ENCODE measurements around the gene DRC7. TPM values are rescaled to one million over a fixed set of nuclear protein-coding genes. Genes with fewer than 3 reads are reported as not detected.

DRC7 gene
- total and polyA plus RNA-seq, 10 donors: 0.03 to 2.1 (median 0.15) TPM; not detected in 4

- peaks cover 0 to 19% (median 0%) of the 10 kb centered on the region in 7 donors for H3K27me3 ChIP-seq (replicated peaks in 1 of 7)
- no peak overlapping the region for H3K4me3 ChIP-seq
- intact Hi-C loops (cut with DNase I; ENCODE audit: low total_unique reads): loop anchor here (5.0 kb wide), 2 partner anchors 57 to 72 kb away; no protein-coding TSS in a partner anchor
- no peaks in the 10 kb centered on the region for H3K36me3 ChIP-seq
- TF ChIP-seq POLR2AphosphoS5 (IDR thresholded peaks at IDR 0.05): no peak
- TF ChIP-seq, protein P1, sequence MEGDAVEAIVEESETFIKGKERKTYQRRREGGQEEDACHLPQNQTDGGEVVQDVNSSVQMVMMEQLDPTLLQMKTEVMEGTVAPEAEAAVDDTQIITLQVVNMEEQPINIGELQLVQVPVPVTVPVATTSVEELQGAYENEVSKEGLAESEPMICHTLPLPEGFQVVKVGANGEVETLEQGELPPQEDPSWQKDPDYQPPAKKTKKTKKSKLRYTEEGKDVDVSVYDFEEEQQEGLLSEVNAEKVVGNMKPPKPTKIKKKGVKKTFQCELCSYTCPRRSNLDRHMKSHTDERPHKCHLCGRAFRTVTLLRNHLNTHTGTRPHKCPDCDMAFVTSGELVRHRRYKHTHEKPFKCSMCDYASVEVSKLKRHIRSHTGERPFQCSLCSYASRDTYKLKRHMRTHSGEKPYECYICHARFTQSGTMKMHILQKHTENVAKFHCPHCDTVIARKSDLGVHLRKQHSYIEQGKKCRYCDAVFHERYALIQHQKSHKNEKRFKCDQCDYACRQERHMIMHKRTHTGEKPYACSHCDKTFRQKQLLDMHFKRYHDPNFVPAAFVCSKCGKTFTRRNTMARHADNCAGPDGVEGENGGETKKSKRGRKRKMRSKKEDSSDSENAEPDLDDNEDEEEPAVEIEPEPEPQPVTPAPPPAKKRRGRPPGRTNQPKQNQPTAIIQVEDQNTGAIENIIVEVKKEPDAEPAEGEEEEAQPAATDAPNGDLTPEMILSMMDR (IDR thresholded peaks at IDR 0.05 in 8 of 11, conservative IDR thresholded peaks at IDR 0.05 in 3 of 11): peak in 1 of 11 experiments; percentile 55
- H3K4me1 ChIP-seq: peaks cover 11 to 86% (median 31%) of the 10 kb centered on the region in 6 donors
- no peaks in the 10 kb centered on the region for H3K9me3 ChIP-seq
- DNase-seq: peak; percentile 70
- H3K27ac ChIP-seq: peak overlapping the region in 3 of 8 donors; percentile 56 to 83 (median 71)
- WGBS, 5 donors: 62 to 94% (median 81%) methylated on average over 3 to 6 of the region's 6 CpGs
Measured at GRCh38 chr16:57649443-57649751, 45.2 kb upstream of the DRC7 start.

DNA sequence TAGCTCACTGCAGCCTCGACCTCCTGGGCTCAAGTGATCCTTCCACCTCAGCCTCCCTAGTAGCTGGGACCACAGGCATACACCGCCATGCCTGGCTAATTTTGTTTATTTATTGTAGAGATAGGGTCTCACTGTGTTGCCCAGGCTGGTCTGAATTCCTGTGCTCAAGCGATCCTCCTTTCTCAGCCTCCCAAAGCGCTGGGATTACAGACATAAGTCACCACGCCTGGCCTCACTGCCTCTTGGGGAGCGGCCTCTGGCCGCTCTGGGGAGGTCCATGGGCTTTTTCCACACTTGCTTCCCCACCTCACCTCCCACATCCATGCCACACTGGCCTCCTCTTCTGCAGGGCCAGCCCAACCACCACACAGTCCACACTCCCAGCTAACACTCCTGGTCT, 44.8 kb upstream of the DRC7 start:
- Histone ChIP-seq H3K27me3 (replicated peaks in 1 of 7) (peaks cover 0 to 19% (median 0%) of the 10 kb centered on the region in 7 donors), H3K4me3 (no peak overlapping the region), H3K36me3 (no peaks in the 10 kb centered on the region), H3K27ac (no peak overlapping the region), H3K4me1 (peaks cover 11 to 89% (median 31%) of the 10 kb centered on the region in 6 donors), H3K9me3 (no peaks in the 10 kb centered on the region)
- 86 to 93% (median 89%) methylated on average over 7 of the region's 7 CpGs for WGBS, 5 donors
- intact Hi-C loops (cut with DNase I; ENCODE audit: low total_unique reads): loop anchor here (5.0 kb wide), 2 partner anchors 58 to 73 kb away; no protein-coding TSS in a partner anchor
- TF ChIP-seq, protein P1 (IDR thresholded peaks at IDR 0.05 in 8 of 11, conservative IDR thresholded peaks at IDR 0.05 in 3 of 11): no peak
- TF ChIP-seq POLR2AphosphoS5 (IDR thresholded peaks at IDR 0.05): no peak
- no peak for TF ChIP-seq POLR2A (IDR thresholded peaks at IDR 0.05)
- DNase-seq: peak; percentile 58

DNA sequence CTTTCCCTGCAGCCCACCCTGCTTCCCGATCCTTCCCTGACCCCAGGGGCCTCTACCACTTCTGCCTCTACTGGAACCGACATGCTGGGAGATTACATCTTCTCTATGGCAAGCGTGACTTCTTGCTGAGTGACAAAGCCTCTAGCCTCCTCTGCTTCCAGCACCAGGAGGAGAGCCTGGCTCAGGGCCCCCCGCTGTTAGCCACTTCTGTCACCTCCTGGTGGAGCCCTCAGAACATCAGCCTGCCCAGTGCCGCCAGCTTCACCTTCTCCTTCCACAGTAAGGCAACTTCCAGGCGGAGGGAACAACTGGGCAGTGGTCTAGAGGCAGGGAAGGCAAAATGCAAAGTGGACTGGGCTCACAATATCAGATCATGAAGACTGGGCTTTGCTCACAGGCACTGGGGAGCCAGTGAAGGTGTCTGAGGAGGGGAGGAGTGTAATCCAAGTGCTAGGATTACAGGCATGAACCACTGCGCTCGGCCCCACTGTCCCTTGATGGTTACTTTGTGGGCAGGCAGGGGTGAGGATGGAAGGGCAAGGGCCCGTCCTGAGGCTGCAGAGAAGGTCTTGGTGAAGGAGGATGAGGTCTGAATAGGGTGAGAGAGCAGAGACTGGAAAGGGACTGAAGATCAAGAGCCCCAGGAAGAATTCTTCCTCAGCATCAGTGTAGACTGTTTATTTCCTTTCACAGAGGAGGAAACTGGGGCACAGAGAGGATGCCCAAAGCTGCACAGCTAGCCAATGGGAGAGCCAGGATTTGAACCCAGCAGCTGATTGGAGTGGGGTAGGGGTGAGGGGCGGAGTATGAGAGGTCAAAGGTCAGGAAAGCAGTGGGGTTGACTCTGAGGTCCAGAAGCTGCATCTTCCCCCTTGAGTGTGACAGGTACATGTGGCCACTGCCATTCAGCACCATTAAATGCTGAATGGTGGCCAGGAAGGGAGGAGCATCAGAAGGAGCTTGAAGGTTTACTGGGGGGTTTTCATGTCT, 43.0 kb upstream of the DRC7 start:
- intact Hi-C loops (cut with DNase I; ENCODE audit: low total_unique reads): no loop called here
- 84 to 90% (median 86%) methylated on average over 10 of the region's 10 CpGs for WGBS, 5 donors
- H3K4me3 ChIP-seq: no peak overlapping the region
- DNase-seq: peak; percentile 68
- H3K36me3 ChIP-seq: no peaks in the 10 kb centered on the region
- H3K4me1 ChIP-seq: peaks cover 11 to 90% (median 25%) of the 10 kb centered on the region in 6 donors
- no peaks in the 10 kb centered on the region for H3K9me3 ChIP-seq
- TF ChIP-seq, protein P1 (IDR thresholded peaks at IDR 0.05 in 8 of 11, conservative IDR thresholded peaks at IDR 0.05 in 3 of 11): no peak
- TF ChIP-seq POLR2AphosphoS5 (IDR thresholded peaks at IDR 0.05) (no peak), POLR2A (IDR thresholded peaks at IDR 0.05) (no peak)
- peak overlapping the region in 2 of 8 donors; percentile 13 to 48 for H3K27ac ChIP-seq
- peaks cover 0 to 6% (median 0%) of the 10 kb centered on the region in 7 donors for H3K27me3 ChIP-seq (replicated peaks in 1 of 7)

Measured in spleen (tissue), 11 donors.